ENCODE results near the gene DCAF8.

DCAF8 gene

GRCh38 chr1:160261556-160261892 lies 825 bp downstream of the DCAF8 start:
- DNase-seq, result peak; percentile 55 to 67 (median 62)

GRCh38 chr1:160260406-160261382 lies 1.7 kb downstream of the DCAF8 start:
- peak in 3 of 4 experiments; percentile 6 to 14 (median 12) for DNase-seq

- no peak for DNase-seq
Measured at GRCh38 chr1:160258177-160258798, 4.1 kb downstream of the DCAF8 start.

- DNase-seq, result no peak
Measured at GRCh38 chr1:160257411-160258015, 4.8 kb downstream of the DCAF8 start.

GRCh38 chr1:160256396-160257046 lies 5.8 kb downstream of the DCAF8 start:
- no peak for DNase-seq

GRCh38 chr1:160255781-160256300 lies 6.5 kb downstream of the DCAF8 start:
- DNase-seq, result no peak

- peak; percentile 71 to 85 (median 80) for DNase-seq
Measured at GRCh38 chr1:160251687-160252526, 10.4 kb downstream of the DCAF8 start.

- DNase-seq, result no peak
Measured at GRCh38 chr1:160251011-160251410, 11.3 kb downstream of the DCAF8 start.

GRCh38 chr1:160247053-160247452 lies 15.3 kb downstream of the DCAF8 start:
- DNase-seq, result no peak

GRCh38 chr1:160245434-160245833 lies 16.9 kb downstream of the DCAF8 start:
- no peak for DNase-seq

- DNase-seq, result no peak
Measured at GRCh38 chr1:160244209-160244608, 18.1 kb downstream of the DCAF8 start.

- DNase-seq, result no peak
Measured at GRCh38 chr1:160243767-160244166, 18.6 kb downstream of the DCAF8 start.

- no peak for DNase-seq
Measured at GRCh38 chr1:160239582-160240299, 22.6 kb downstream of the DCAF8 start.

- no peak for DNase-seq
Measured at GRCh38 chr1:160238408-160238807, 23.9 kb downstream of the DCAF8 start.

- DNase-seq, result no peak
Measured at GRCh38 chr1:160237558-160237957, 24.8 kb downstream of the DCAF8 start.

GRCh38 chr1:160236806-160237205 lies 25.5 kb downstream of the DCAF8 start:
- DNase-seq, result no peak

GRCh38 chr1:160232911-160233310 lies 29.4 kb downstream of the DCAF8 start:
- no peak for DNase-seq

GRCh38 chr1:160228431-160228830 lies 33.9 kb downstream of the DCAF8 start:
- no peak for DNase-seq

- DNase-seq, result no peak
Measured at GRCh38 chr1:160227561-160227960, 34.8 kb downstream of the DCAF8 start.

GRCh38 chr1:160227034-160227433 lies 35.3 kb downstream of the DCAF8 start:
- no peak for DNase-seq

GRCh38 chr1:160226623-160227022 lies 35.7 kb downstream of the DCAF8 start:
- no peak for DNase-seq
